Thoracic aorta (tissue), 2 donors: ENCODE data around the gene ENAH. TPM values are rescaled to one million over a fixed set of nuclear protein-coding genes. Genes with fewer than 3 reads are reported as not detected.

ENCODE experiments used
- ATAC-seq: fragments of 150-250 bp; one replicate; pipeline ENCODE4 v1.8.0; 2017; ENCODE audit warnings: low read depth; ENCODE audit not compliant: insufficient number of reproducible peaks, low FRiP score
- DNase-seq: peaks from one replicate; pipeline ENCODE4 v3.0.0-alpha.2; 2020; ENCODE audit warnings: low spot score
- H3K27ac ChIP-seq, 2 donors: fragments of 200-600 bp; sonication (generic); 1 replicate in 1 of 2; 2 replicates in 1 of 2; pipeline ENCODE4 v1.5.1; 2016; ENCODE audit warnings: mild to moderate bottlenecking in 2 of 2, moderate library complexity in 2 of 2
- H3K27me3 ChIP-seq: fragments of 200-600 bp; sonication (generic); replicated peaks from 2 replicates; pipeline ENCODE4 v1.6.0; 2016; ENCODE audit warnings: mild to moderate bottlenecking; ENCODE audit not compliant: insufficient read depth
- H3K36me3 ChIP-seq: fragments of 200-600 bp; sonication (generic); one replicate; pipeline ENCODE4 v1.5.1; 2016
- H3K4me1 ChIP-seq, 2 donors: fragments of 200-600 bp; sonication (generic); 1 replicate in 1 of 2; 2 replicates in 1 of 2; pipeline versions ENCODE4 v1.5.1 to v1.6.0; 2016; ENCODE audit warnings: low read depth in 2 of 2, mild to moderate bottlenecking in 1 of 2; ENCODE audit not compliant: control insufficient read depth in 1 of 2
- H3K4me3 ChIP-seq: fragments of 200-600 bp; sonication (generic); 2 replicates; pipeline ENCODE4 v1.5.1; 2016; ENCODE audit warnings: mild to moderate bottlenecking
- H3K9me3 ChIP-seq: fragments of 200-600 bp; sonication (generic); 2 replicates; pipeline ENCODE4 v1.5.1; 2016
- CTCF ChIP-seq: fragments of 200-600 bp; sonication (generic); IDR thresholded peaks from one replicate; pipeline ENCODE4 v1.5.1; 2019; ENCODE audit warnings: antibody characterized with exemption
- total RNA-seq, 2 donors: library from RNA; depleted of rRNA; stranded (reverse); fragments of >200 nt; gene quantifications; one replicate each; pipeline versions ENCODE4 v1.1.0 to v1.2.3, GENCODE V29; 2016

ENAH gene
- total RNA-seq, 2 donors from 2014 or later, result 111 to 119 TPM

- no peak overlapping the region for H3K4me3 ChIP-seq
- H3K27ac ChIP-seq, result no peak overlapping the region
- H3K36me3 ChIP-seq, result no peaks in the 10 kb centered on the region
- H3K4me1 ChIP-seq, result peaks cover 11 to 38% of the 10 kb centered on the region in 2 donors
- H3K9me3 ChIP-seq, result no peaks in the 10 kb centered on the region
- no peaks in the 10 kb centered on the region for H3K27me3 ChIP-seq
- DNase-seq (no peak), ATAC-seq (no peak)
- peak; percentile 60 for TF ChIP-seq CTCF
These were observed 172.0 kb downstream of the ENAH start for GRCh38 chr1:225480825-225481434.

GRCh38 chr1:225479996-225480720 lies 172.8 kb downstream of the ENAH start:
- H3K4me3 ChIP-seq, result no peak overlapping the region
- DNase-seq, result no peak
- H3K27me3 ChIP-seq, result no peaks in the 10 kb centered on the region
- no peak for TF ChIP-seq CTCF
- ATAC-seq, result no peak
- H3K27ac ChIP-seq, result no peak overlapping the region
- H3K9me3 ChIP-seq, result no peaks in the 10 kb centered on the region
- peaks cover 11 to 42% of the 10 kb centered on the region in 2 donors for H3K4me1 ChIP-seq
- no peaks in the 10 kb centered on the region for H3K36me3 ChIP-seq

GRCh38 chr1:225479341-225479740 lies 173.6 kb downstream of the ENAH start:
- DNase-seq, result no peak
- ATAC-seq, result no peak
- H3K36me3 ChIP-seq, result no peaks in the 10 kb centered on the region
- H3K9me3 ChIP-seq, result no peaks in the 10 kb centered on the region
- H3K27ac ChIP-seq, result peak overlapping the region; percentile 5 to 12
- H3K27me3 ChIP-seq, result no peaks in the 10 kb centered on the region
- H3K4me3 ChIP-seq, result no peak overlapping the region
- TF ChIP-seq CTCF, result no peak
- H3K4me1 ChIP-seq, result peaks cover 11 to 44% of the 10 kb centered on the region in 2 donors

- Histone ChIP-seq H3K36me3 (no peaks in the 10 kb centered on the region), H3K4me3 (no peak overlapping the region), H3K9me3 (no peaks in the 10 kb centered on the region), H3K4me1 (peaks cover 5 to 25% of the 10 kb centered on the region in 2 donors), H3K27ac (no peak overlapping the region), H3K27me3 (no peaks in the 10 kb centered on the region)
- TF ChIP-seq CTCF, result no peak
- ATAC-seq (no peak), DNase-seq (no peak)
These were observed 175.5 kb downstream of the ENAH start for GRCh38 chr1:225477296-225477911.

GRCh38 chr1:225476538-225476988 lies 176.4 kb downstream of the ENAH start:
- DNase-seq, result no peak
- Histone ChIP-seq H3K27ac (no peak overlapping the region), H3K27me3 (no peaks in the 10 kb centered on the region), H3K4me1 (peaks cover 0 to 16% of the 10 kb centered on the region in 2 donors), H3K4me3 (no peak overlapping the region), H3K9me3 (no peaks in the 10 kb centered on the region), H3K36me3 (no peaks in the 10 kb centered on the region)
- TF ChIP-seq CTCF, result no peak
- ATAC-seq, result no peak
